Measurements from ENCODE around the gene SUMO2.
"Not testable (repeated sequence)": the region's sequence is repeated elsewhere in the genome, so short reads cannot be mapped to it uniquely, and the experiment has no call there.

SUMO2 gene

DNA sequence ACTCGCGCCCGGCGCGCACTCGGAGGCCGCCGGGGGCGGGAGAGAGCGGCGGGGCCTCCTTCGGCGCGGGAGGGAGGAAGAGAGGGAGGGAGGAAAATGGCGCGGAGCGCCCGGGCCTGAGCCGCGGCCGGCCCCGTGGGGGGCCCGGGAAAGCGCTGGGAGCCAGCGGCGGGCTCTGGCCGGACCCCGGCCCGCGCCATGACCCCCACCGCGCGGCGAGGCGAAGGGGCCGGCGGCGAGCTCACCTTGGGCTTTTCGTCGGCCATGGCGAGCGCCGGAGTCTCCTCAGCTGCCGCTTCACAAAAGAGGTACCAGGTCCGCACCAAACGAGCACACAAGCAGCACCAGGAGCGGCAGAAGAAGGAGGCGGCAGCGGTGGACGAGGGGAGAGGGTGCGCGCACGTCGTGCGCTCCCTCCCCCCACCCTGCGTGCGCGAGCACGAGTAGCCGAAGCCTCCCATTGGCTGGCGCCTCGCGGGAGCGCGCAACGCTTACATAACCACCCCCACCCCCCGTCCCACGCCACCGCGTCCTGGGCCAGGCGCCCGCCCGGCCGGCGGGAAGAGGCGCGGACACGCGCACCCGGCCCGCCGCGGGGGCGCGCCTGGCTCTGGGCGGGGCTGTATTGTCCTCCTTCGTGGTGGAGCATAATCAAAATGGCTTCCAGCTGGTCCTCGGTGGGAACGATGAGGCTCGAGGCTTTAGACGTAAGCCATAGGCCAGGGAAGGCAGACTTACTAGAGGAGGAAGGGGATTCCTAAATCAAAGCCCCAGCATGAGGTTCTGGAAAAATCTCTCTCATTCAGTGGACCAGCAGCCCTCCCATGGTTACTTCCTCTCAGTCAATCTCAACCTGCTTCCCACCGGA lies at the start of gene SUMO2:
Gene SUMO2, minus strand, starts transcription at position 391 of the 868 bp plus-strand sequence. Its CDS starts 125 bp downstream, at position 266.
- peak; percentile 96 to 97 for DNase-seq (ENCODE audit: low read depth in 1 of 2, low spot score in 1 of 2)

DNA sequence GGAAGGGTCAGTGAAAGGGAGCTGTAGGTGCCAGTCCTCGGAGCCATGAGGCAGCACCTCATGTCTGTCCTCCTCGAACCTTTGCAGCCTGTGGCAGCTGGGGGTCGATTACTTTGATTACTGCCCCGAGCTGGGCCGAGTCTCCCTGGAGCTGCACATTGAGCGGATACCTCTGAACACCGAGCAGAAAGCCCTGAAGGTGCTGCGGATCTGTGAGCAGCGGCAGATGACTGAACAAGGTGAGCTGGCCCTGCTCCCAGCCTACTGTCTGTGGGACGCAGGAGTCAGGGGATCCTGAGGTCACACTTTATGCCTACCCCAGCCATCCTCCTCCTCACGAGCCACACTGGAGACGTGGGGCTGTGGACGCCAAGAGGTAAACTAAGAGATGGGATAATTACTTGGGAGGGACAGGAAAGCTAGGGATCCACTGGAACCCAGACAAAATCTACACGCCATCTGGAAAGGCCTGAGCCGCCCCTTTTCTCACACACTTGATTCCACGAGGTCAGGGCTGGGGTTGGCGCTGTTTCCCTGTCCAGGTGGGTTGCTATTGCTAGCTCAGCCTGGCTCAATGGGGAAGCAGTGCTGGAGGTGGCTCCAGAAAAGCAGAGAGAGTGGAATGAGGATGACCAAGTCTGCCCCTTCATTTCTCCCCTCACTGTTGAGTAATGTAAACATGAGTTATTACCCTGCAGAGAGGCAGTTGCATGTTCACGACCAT lies 49.1 kb upstream of the SUMO2 start:
- DNase-seq (ENCODE audit: low read depth in 1 of 2, low spot score in 1 of 2), result no peak

DNA sequence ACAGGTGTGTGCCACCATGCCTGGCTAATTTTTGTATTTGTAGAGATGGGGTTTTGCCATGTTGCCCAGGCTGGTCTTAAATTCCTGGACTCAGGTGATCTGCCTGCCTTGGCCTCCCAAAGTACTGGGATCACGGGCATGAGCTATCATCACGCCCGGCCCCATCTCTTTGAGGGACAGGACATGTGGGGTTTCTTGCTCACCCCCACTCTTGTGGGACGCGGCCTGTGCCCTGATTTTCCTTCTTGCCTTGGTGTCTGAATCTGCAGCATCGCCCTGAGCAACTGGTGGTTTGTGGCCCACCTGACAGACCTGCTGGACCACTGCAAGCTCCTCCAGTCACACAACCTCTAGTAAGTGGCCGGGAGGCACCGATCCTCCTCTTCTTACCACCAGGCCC lies 48.3 kb upstream of the SUMO2 start:
- no peak for DNase-seq (ENCODE audit: low read depth in 1 of 2, low spot score in 1 of 2)

DNA sequence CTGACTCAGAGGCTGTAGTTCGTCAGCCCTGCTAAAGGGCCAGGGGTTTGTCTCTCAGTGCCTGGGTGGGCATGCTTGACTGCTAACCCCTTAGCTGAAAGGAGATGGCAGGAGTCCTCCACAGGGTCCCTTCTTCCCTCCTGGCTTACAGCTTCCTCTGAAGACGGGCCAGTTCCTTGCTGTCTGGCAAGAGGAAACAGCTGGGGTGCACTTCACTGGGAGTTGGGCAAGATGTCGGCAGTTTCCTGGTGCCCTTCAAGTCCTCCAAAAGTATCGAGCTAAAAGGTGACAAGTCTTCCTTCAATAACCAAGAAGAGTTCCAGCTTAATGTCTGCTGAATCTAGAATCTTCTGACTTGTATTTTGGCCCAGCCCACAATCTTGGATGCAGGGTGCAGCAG lies 46.1 kb upstream of the SUMO2 start:
- DNase-seq (ENCODE audit: low read depth in 1 of 2, low spot score in 1 of 2), result no peak

DNA sequence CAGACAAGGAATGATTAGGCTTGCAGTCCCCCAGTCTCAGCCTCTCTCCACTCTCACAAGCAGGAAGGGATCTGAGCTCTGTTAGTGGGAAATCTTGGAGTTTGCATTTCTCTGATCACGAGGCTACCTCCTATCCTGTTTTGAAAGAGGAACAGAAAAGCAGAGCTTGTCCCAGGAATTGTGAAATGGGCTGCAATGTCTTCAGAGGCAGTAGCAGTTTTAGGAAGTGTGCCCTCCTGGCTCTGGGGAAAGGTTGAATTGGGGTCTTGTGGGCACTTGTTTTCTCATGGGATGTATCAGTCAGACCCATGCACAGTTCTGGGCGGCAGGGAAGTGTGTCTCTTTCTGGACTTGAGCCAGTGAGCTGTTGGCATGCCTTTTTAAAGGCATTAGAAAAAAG lies 45.5 kb upstream of the SUMO2 start:
- DNase-seq (ENCODE audit: low read depth in 1 of 2, low spot score in 1 of 2), result no peak

DNA sequence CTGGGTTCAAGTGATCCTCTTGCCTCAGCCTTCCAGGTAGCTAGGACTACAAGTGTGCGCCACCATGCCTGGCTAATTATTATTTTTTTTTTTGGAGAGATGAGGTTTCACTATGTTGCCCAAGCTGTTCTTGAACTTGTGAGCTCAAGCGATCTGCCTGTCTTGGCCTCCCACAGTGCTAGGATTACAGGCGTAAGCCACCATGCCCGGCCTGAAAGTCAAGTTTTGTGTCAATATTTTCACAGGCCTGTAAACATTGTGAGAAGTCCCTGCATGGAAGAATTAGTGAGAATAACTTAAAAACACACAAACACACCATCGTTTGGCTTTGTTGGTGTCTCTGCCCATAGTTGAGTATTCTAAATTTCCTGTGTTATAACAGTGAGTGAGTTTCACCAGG lies 45.0 kb upstream of the SUMO2 start:
- no peak for DNase-seq (ENCODE audit: low read depth in 1 of 2, low spot score in 1 of 2)

DNA sequence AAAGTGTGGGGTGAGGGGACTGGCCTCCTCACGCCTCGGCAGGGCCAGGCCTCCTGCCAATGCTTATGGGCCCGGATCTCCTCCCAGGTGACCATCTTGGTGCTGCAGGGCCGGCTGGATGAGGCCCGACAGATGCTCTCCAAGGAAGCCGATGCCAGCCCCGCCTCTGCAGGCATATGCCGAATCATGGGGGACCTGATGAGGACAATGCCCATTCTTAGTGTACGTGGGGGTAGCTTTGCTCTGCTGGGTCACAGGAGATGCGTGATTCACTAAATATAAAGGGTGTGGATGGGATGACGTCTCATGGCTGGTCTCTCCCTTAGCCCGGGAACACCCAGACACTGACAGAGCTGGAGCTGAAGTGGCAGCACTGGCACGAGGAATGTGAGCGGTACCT lies 42.3 kb upstream of the SUMO2 start:
- DNase-seq (ENCODE audit: low read depth in 1 of 2, low spot score in 1 of 2), result no peak

DNA sequence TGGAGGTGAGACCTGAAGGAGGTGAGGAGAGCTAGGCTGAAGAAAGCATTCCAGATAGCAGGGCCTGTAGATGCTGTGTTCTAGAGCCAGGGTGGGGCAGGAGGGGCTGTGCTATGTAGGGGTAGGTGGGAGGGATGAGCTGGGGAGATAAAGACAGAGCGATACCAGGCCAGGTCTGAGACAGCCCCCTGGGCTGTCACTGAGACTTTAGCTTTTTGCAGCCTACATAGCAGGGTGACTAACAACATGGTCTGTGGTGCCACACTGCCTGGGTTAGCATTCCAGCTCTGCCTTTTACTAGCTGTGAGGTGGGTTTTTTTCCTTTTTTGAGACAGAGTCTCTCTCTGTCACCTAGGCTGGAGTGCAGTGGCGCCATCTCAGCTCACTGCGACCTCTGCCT lies 37.1 kb upstream of the SUMO2 start:
- DNase-seq (ENCODE audit: low read depth in 1 of 2, low spot score in 1 of 2), result no peak

DNA sequence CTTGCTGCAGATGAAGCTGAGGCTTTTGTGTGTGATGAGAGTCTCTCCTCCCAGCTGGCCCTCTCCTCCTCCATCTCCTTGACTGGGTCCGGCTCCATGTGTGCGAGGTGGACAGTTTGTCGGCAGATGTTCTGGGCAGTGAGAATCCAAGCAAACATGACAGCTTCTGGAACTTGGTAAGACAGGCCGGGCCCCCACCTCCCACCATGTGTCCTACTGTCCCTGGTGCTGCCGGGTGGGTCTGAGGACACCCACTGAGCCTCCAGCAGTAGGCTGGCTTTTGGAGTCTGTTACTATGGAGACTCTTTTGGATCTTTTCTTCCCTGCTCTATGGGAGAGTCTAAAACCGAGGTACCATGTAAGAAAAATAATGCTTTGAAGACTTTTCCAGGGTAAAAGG lies 35.4 kb upstream of the SUMO2 start:
- no peak for DNase-seq (ENCODE audit: low read depth in 1 of 2, low spot score in 1 of 2)

DNA sequence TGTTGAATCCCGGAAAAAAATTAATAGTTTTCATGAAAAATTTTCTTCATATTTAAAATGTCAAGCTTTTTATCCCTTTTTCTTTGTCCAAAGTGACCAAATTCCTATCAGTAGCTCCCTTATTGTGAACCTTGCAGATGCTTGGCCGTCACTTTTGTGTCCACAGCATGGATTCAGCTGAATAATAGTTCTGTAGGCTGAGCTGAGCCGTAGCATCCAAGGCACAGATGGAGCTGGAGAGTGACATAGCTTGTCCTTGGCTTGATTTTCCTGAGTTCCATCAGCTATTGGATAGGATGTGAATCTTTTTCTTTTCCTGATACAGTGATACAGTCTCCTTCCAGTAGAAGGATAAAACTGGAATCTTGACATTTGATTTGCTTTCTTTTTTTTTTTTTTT lies 26.3 kb upstream of the SUMO2 start:
- no peak for DNase-seq (ENCODE audit: low read depth in 1 of 2, low spot score in 1 of 2)

DNA sequence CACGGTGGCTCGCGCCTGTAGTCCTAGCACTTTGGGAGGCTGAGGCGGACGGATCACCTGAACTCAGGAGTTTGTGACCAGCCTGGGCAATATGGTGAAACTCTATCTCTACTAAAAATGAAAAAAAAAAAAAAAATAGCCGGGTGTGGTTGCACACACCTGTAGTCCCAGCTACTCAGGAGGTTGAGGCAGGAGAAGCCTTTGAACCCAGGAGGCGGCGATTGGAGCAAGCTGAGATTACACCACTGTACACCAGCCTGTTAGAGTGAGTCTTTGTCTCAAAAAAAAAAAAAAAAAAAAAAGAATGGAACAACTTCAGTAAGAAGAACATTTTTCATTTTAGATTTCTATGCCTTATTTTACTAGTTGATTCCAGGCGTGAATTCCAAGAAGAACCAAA lies 25.4 kb upstream of the SUMO2 start:
- DNase-seq (ENCODE audit: low read depth in 1 of 2, low spot score in 1 of 2), result no peak

DNA sequence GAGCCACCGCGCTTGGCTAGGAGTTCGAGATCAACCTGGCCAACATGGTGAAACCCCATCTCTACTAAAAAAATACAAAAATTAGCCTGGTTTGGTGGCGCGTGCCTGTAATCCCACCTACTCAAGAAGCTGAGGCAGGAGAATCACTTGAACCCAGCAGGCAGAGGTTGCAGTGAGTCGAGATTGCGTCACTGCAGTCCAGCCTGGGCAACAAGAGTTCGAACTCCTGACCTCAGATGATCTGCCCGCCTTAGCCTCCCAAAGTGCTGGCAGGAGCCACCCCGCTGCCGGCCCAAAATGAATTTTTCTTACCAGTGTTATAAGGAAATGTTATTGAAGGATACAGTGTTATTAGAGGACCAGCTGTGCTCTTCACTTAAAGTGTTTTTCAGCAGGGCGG lies 25.0 kb upstream of the SUMO2 start:
- DNase-seq (ENCODE audit: low read depth in 1 of 2, low spot score in 1 of 2), result no peak

DNA sequence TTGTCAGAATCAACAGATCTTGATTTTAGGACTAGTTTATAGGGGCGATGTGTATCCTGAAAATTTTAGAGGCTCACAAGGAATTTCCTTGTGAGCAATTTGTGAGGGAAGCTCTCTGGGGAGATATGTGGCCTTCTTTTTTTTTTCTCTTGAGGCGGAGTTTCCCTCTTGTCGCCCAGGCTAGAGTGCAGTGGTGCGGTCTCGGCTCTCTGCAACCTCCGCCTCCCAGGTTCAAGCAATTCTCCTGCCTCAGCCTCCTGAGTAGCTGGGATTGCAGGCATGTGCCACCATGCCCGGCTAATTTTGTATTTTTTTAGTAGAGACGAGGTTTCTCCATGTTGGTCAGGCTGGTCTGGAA lies 24.3 kb upstream of the SUMO2 start:
- not testable (repeated sequence) for DNase-seq (ENCODE audit: low read depth in 1 of 2, low spot score in 1 of 2)

DNA sequence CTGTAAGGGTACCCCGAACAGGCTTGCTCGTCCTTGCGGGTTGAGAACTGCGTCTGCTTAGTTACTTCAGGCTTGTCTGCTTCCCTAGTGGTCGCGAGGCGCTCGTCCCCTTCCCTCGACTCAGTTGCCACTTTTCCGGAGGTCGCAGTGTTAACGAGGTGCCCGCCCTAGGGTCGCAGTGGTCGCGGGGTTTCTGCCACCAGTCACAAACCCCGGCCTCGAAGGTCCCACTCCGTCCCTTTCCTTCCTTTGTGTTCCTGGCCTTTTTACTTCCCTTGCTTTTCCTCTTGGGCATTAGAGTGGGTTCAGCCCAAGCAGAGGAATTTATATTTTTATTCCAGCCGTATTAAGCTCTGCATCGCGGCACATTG lies 23.0 kb upstream of the SUMO2 start:
- no peak for DNase-seq (ENCODE audit: low read depth in 1 of 2, low spot score in 1 of 2)

DNA sequence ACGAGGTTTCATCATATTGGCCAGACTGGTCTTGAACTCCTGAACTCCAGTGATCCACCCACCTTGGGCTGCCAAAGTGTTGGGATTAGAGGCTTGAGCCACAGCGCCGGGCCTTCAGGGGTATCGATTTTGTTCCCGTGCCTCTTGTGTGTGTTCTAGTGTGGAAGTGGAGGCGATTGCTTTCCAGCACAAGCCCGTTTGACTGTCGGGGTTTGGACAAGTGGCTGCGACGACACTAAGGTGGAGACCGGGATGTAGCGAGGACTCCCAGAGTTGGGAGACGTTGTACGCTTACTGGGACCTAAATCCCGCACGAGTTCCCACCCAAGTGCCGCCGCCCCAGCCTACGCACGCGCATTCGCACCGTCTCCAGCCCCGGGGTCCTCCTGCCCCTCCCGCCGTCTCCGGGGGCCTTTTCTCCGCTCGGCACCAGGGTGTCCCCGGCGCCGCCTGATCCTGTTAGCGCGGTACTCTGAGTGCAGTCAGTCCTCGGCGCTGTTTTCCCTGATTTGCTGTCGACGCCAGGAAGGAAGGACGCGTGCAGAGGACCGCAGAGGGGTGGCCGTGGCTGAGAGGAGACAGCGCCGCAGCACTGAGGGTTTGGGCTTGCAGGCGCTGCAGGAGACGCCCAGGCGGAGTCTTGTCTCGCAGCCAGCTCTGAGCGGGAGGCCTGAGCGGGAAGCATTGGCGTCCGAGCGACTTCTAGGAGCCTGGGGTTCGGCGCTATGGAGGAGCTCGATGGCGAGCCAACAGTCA lies 22.5 kb upstream of the SUMO2 start, which contains the start of gene NUP85:
Gene NUP85, plus strand, starts transcription at position 643 of the 756 bp plus-strand sequence. Its CDS starts 83 bp downstream, at position 726.
- peak; percentile 86 to 90 for DNase-seq (ENCODE audit: low read depth in 1 of 2, low spot score in 1 of 2)

DNA sequence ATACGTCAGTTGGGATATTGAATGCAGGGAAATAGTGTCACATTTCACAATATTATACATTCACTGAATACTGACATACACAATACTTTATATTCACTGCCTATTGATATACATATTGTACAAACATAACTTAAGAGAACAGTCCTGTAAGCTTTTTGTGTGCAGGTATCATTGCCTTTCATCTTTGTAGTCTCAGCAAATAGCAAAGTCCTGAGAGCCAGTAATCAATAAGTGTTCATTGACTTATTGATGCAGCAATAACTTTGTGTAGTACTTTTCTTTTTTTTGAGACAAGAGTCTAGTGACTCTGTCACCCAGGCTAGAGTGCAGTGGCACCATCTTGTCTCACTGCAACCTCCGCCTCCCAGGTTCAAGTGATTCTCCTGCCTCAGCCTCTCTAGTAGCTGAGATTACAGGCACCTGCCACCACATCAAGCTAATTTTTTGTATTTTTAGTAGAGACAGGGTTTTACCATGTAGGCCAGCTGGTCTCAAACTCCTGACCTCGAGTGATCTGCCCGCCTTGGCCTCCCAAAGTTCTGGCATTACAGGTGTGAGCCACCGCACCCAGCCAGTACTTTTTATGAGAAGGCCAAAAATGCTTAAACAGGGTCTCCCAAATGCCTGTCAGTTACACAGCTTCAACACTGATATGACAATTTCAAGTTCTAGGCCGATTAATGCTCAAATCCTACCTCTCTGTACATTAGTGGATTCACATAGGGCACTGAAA lies 17.3 kb upstream of the SUMO2 start:
- no peak for DNase-seq (ENCODE audit: low read depth in 1 of 2, low spot score in 1 of 2)

DNA sequence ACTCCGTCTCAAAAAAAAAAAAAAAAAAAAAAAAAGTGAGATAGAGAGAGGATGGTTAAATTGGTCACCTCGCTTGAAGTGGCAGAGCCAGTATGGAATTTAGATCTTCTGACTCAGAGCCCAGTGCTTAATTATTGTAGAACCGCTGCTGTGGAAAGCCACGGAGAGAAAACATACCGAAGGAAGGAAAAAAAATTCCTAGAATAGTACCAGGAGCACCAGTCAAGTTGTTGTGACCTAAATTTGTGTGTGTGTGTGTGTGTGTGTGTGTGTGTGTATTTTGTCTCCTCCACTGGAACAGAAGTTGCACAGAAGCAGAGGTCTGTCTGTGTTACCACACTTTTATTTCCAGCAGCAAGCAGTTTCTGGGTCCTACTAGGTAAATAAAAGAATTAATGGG lies 12.1 kb upstream of the SUMO2 start:
- no peak for DNase-seq (ENCODE audit: low read depth in 1 of 2, low spot score in 1 of 2)

DNA sequence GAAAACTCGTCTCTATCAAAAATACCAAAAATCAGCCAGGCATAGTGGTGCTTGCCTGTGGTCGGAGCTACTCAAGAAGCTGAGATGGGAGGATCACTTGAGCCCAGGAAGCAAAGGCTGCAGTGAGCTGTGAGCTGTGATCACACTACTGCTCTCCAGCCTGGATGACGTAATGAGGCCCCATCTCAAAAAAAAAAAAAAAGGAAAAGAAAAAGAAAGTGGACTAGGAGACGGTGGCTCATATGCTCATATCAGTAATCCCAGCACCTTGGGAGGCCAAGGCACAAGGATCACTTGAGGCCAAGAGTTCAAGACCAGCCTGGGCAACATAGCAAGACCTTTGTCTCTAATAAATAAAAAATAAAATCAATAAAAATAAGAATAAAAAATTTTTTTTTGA lies 8.8 kb upstream of the SUMO2 start:
- no peak for DNase-seq (ENCODE audit: low read depth in 1 of 2, low spot score in 1 of 2)

DNA sequence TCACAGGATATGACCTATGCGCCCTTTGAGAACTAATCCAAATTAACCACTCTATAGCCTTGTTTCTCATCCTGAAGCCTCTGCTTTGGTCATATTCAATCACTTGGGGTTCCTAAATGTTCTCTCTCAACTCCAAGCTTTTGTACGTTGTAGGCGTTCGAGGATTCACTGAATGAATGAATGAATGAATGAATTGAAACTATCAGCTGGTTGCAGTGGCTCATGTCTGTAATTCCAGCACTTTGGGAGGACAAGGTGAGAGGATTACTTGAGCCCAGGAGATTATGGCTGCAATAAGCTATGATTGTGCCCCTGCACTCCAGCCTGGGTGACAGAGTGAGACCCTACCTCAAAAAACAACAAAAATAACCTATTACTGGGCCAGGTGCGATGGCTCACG lies 5.9 kb upstream of the SUMO2 start:
- DNase-seq (ENCODE audit: low read depth in 1 of 2, low spot score in 1 of 2), result no peak

DNA sequence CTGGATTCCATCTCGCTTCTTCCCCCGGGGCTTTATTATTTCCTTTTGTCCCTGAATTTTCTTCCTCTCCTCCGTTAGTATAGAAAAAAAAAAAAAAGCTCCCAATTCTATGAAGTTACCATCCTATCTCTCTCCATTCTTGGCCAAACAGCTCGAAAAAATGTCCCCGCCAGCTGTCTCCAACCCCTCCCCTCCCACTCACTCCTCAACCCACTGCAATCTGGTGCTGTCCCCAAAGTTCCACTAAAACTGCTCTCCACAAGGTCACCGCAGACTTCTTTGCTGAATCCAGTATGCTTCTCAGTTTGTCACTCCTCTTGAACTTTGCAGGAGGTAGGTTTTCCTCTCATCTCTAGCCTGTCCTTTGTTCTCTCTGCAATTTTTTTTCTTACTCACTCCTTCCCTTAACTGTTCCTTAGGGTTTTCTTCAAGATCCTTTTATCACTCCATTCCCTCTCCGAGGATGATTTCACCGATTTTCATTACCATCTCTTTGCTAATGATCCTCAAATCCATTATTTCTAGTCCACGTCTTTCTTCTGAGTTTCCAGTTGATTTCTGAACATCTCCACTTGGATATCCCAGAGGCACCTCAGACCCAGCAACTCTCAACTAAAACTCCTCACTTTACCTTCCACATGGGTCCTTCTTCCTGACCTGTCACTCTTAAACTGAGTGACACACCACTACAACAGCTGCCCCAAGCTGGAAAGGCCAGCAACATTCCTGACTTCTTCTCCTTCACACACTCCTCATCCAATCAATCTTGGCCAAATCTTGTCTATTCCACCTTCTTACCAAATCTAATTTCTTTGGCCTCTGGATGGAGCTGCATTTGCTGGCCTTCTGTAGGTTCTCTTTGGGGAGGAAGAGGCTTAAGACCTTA lies 1.5 kb upstream of the SUMO2 start:
- DNase-seq (ENCODE audit: low read depth in 1 of 2, low spot score in 1 of 2), result no peak

DNA sequence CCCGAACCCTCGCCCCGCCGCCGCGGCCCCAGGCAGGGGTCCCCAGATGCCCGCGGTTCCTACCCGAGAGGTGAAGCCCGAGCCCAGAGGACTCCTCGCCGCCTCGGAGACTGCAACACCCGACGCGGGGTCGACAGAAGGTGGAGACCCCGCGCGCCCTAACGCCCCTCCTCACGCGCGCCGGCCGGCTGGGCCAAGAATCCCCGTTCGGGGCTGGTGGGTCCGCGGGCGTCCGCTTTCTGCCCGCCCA lies 515 bp downstream of the SUMO2 start:
- no peak for DNase-seq (ENCODE audit: low read depth in 1 of 2, low spot score in 1 of 2)

All from stimulated activated CD4-positive, alpha-beta T cell treated with anti-CD3 and anti-CD28 coated beads, Interleukin-15, amount 100 ng/mL, for 1 hour (primary cell).